HCT116 (cell line): ENCODE results near the gene DHRS7. TPM values are rescaled to one million over a fixed set of nuclear protein-coding genes. Genes with fewer than 3 reads are reported as not detected.

ENCODE experiments used
- ATAC-seq: fragments of 200-7000 bp; cut with Tn5 transposase; 2 replicates; pipeline ENCODE4 v1.9.1; 2020; ENCODE audit warnings: mild to moderate bottlenecking, moderate library complexity
- BruUV-seq: library from RNA; stranded (reverse); fragments of 400-500 nt; replicated peaks from 2 replicates; lab custom pipeline; 2021; lab: Mats Ljungman, UMichigan
- CTCF ChIA-PET: fragments of 300-600 bp; sonication (Branson Sonifier 250); formaldehyde crosslinking; loops from one replicate; lab custom pipeline; 2021; ENCODE audit warnings: antibody characterized with exemption; lab: Charles Lee
- POLR2A ChIA-PET: fragments of 300-600, 350-600 bp; sonication (Branson Sonifier 250); formaldehyde crosslinking; loops from one replicate; lab custom pipeline; 2021; ENCODE audit warnings: antibody characterized with exemption; lab: Charles Lee
- RAD21 ChIA-PET, 2 experiments: fragments of 300-600 bp; sonication (Branson Sonifier 250); formaldehyde crosslinking; loops; one replicate each; lab custom pipeline; 2023; ENCODE audit warnings: low total read pairs in 2 of 2; ENCODE audit not compliant: uncharacterized antibody in 2 of 2, unreplicated experiment in 2 of 2, low non-redundant PET in 1 of 2; lab: Charles Lee
- DNase-seq: peaks from one replicate; pipeline ENCODE4 v3.0.0-alpha.2; 2010; ENCODE audit warnings: low read depth, low spot score
- H2AFZ ChIP-seq: fragments of 200-600 bp; shearing (Covaris generic), sonication (generic); 2 replicates; pipeline ENCODE4 v1.6.1; 2017; ENCODE audit warnings: low read depth, mixed run types, mixed read lengths, antibody characterized with exemption, low read length; ENCODE audit not compliant: poor library complexity, severe bottlenecking
- H3K27ac ChIP-seq: 2 replicates; pipeline ENCODE4 v1.5.1; 2012; ENCODE audit warnings: low read depth, low read length
- H3K27me3 ChIP-seq: fragments of 200-600 bp; sonication (generic); 2 replicates; pipeline ENCODE4 v1.6.1; 2016; ENCODE audit warnings: mixed run types, low read length, mixed read lengths; ENCODE audit not compliant: insufficient read depth
- H3K36me3 ChIP-seq, 2 experiments: fragments of 200-500 bp in 1 of 2; fragments of 200-600 bp in 1 of 2; sonication (Bioruptor generic) in 1 of 2; sonication (generic) in 1 of 2; 2 replicates each; pipeline versions ENCODE4 v1.5.1 to v1.6.1; 2014 to 2016; ENCODE audit warnings: low read length in 2 of 2, inconsistent platforms in 1 of 2, mixed read lengths in 1 of 2, mixed run types in 1 of 2; ENCODE audit not compliant: insufficient read depth in 2 of 2, control insufficient read depth in 1 of 2
- H3K4me1 ChIP-seq, 2 experiments: fragments of 200-600 bp in 1 of 2; sonication (generic) in 1 of 2; 2 replicates each; pipeline versions ENCODE4 v1.5.1 to v1.6.1; 2012 to 2017; ENCODE audit warnings: low read length in 2 of 2, inconsistent platforms in 1 of 2, mild to moderate bottlenecking in 1 of 2, mixed read lengths in 1 of 2, mixed run types in 1 of 2, moderate library complexity in 1 of 2; ENCODE audit not compliant: insufficient read depth in 2 of 2, control insufficient read depth in 1 of 2
- H3K4me2 ChIP-seq: fragments of 200-600 bp; sonication (generic); 2 replicates; pipeline ENCODE4 v1.6.1; 2017; ENCODE audit warnings: mixed run types, low read length, mixed read lengths
- H3K4me3 ChIP-seq, 2 experiments: fragments of 200-600 bp in 1 of 2; sonication (generic) in 1 of 2; replicated peaks in 1 of 2; 2 replicates each; pipeline ENCODE4 v1.5.1; 2011 to 2016; ENCODE audit warnings: low read length in 2 of 2, control low read depth in 1 of 2, low read depth in 1 of 2, mild to moderate bottlenecking in 1 of 2, mixed read lengths in 1 of 2, mixed run types in 1 of 2
- H3K79me2 ChIP-seq: fragments of 200-600 bp; sonication (generic); 2 replicates; pipeline ENCODE4 v1.6.1; 2017; ENCODE audit warnings: mild to moderate bottlenecking, mixed run types, low read length, moderate library complexity, mixed read lengths; ENCODE audit not compliant: insufficient read depth
- H3K9ac ChIP-seq: fragments of 200-600 bp; sonication (generic); 2 replicates; pipeline ENCODE4 v1.6.1; 2016; ENCODE audit warnings: low read length, mixed read lengths
- H3K9me2 ChIP-seq: fragments of 200-600 bp; sonication (generic), shearing (Covaris generic); 2 replicates; pipeline ENCODE4 v1.6.1; 2017; ENCODE audit warnings: mixed run types, mild to moderate bottlenecking, moderate library complexity; ENCODE audit not compliant: insufficient read depth
- H3K9me3 ChIP-seq, 2 experiments: fragments of 200-500 bp in 1 of 2; fragments of 200-600 bp in 1 of 2; sonication (Bioruptor generic) in 1 of 2; sonication (generic) in 1 of 2; 2 replicates each; pipeline ENCODE4 v1.6.1; 2014 to 2017; ENCODE audit warnings: low read length in 2 of 2, mixed read lengths in 2 of 2, inconsistent platforms in 1 of 2, low read depth in 1 of 2, mild to moderate bottlenecking in 1 of 2, mixed run types in 1 of 2, moderate library complexity in 1 of 2; ENCODE audit not compliant: control insufficient read depth in 1 of 2, insufficient read depth in 1 of 2
- H4K20me1 ChIP-seq: fragments of 200-600 bp; sonication (generic), shearing (Covaris generic); 2 replicates; pipeline ENCODE4 v1.6.1; 2017; ENCODE audit warnings: mixed run types, mild to moderate bottlenecking, moderate library complexity; ENCODE audit not compliant: insufficient read depth
- CEBPB ChIP-seq: IDR thresholded peaks from 2 replicates; pipeline ENCODE4 v1.6.1; 2012; ENCODE audit warnings: low read depth
- ELF1 ChIP-seq: IDR thresholded peaks from 2 replicates; pipeline ENCODE4 v1.6.1; 2012; ENCODE audit warnings: low read depth, borderline replicate concordance
- POLR2AphosphoS5 ChIP-seq: IDR thresholded peaks from 2 replicates; pipeline ENCODE4 v1.6.1; 2011; ENCODE audit warnings: mild to moderate bottlenecking, low read depth, low read length, moderate library complexity
- SIN3A ChIP-seq: IDR thresholded peaks from 2 replicates; pipeline ENCODE4 v1.6.1; 2012; ENCODE audit warnings: low read depth
- SP1 ChIP-seq: IDR thresholded peaks from 2 replicates; pipeline ENCODE4 v1.6.1; 2012; ENCODE audit warnings: low read depth
- TCF7L2 ChIP-seq: IDR thresholded peaks from 2 replicates; pipeline ENCODE4 v1.7.0; 2011; ENCODE audit warnings: borderline replicate concordance, inconsistent platforms; ENCODE audit not compliant: insufficient read depth, insufficient read length; ENCODE audit errors: extremely low read depth
- YY1 ChIP-seq: IDR thresholded peaks from 2 replicates; pipeline ENCODE4 v1.6.1; 2011; ENCODE audit warnings: low read length, low read depth, moderate library complexity, mild to moderate bottlenecking; ENCODE audit not compliant: insufficient replicate concordance; ENCODE audit errors: extremely low read depth
- intact Hi-C: fragments of 100-400 bp; cut with micrococcal nuclease; formaldehyde crosslinking; loops from 2 replicates; pipeline ENCODE4 v1.10.0; 2022
- total RNA-seq: library from RNA; stranded (reverse); gene quantifications from one replicate; pipeline ENCODE4 v1.2.1, GENCODE V29; 2021; ENCODE audit not compliant: unreplicated experiment
- TF ChIP-seq, protein P1 (sequence below): IDR thresholded peaks from 2 replicates; pipeline ENCODE4 v1.6.1; 2012
- TF ChIP-seq, protein P2 (sequence below): IDR thresholded peaks from 2 replicates; pipeline ENCODE4 v1.6.1; 2011; ENCODE audit warnings: mild to moderate bottlenecking, low read length, moderate library complexity; ENCODE audit not compliant: insufficient replicate concordance; ENCODE audit errors: extremely low read depth
- TF ChIP-seq, protein P3 (sequence below), 3 experiments: fragments of 200-600 bp in 1 of 3; sonication (generic) in 1 of 3; IDR thresholded peaks in 2 of 3; conservative IDR thresholded peaks in 1 of 3; 2 replicates each; pipeline ENCODE4 v1.5.1; 2012 to 2017; ENCODE audit warnings: low read depth in 2 of 3, low read length in 2 of 3, antibody characterized with exemption in 1 of 3, borderline replicate concordance in 1 of 3, control low read depth in 1 of 3, mild to moderate bottlenecking in 1 of 3, mixed read lengths in 1 of 3, mixed run types in 1 of 3, moderate library complexity in 1 of 3; ENCODE audit not compliant: insufficient read depth in 1 of 3
- TF ChIP-seq, protein P4 (sequence below): IDR thresholded peaks from 2 replicates; pipeline ENCODE4 v1.6.1; 2012

The DHRS7 gene
- total RNA-seq, 1 experiment from 2014 or later: 43.8 TPM

DNA sequence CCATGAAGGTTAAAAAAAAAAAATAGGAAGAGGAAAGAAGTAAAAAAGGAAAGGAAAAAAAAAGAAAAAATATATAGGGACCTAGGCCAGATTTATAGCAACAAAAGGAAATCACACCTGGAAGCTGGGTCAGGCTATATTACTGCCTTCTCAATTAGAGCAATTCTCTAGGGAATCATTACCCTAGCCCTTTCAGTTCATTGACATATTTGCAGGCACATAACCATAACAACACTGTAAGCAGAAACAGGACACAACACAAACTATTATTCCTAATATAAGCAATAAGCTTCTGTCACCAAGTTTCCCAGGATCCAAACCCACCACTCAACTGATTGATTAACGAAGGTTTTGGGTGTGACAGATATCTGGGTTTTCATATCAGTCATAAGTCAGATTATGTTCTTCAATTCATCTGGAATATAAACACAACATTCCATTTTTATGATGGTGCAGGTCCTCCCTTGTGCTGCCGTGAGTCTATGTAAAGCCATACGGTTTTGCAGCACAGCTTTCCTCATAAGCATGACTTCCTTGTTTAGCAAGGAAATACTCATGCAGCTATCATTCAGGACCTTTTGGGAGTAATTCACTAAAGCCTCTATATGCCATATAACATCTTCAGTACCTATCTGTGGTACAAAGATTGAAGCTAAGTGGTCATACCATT, 69.3 kb downstream of the DHRS7 start:
- Histone ChIP-seq H3K9ac (no peak overlapping the region), H2AFZ (no peak overlapping the region), H3K36me3 (peaks cover 0 to 11% of the 10 kb centered on the region in 2 experiments; a peak in 2 of 4 replicates), H3K9me2 (no peaks in the 10 kb centered on the region), H3K4me1 (peaks cover 6 to 17% of the 10 kb centered on the region in 2 experiments; a peak in 3 of 4 replicates), H3K27me3 (no peaks in the 10 kb centered on the region), H3K79me2 (peaks cover 86% of the 10 kb centered on the region), H3K27ac (no peak overlapping the region), H3K4me3 (no peak overlapping the region), H3K9me3 (no peaks in the 10 kb centered on the region), H4K20me1 (no peaks in the 10 kb centered on the region), H3K4me2 (no peak overlapping the region)
- intact Hi-C loops: no loop called here
- ChIA-PET CTCF (no interaction called here), RAD21 (interaction anchor here in 1 of 2 experiments (0.7 kb wide), 1 partner anchor 86 kb away, joined by 3 read pairs; no protein-coding TSS in a partner anchor), POLR2A (no interaction called here)
- ATAC-seq: no peak
- no peak for TF ChIP-seq SIN3A
- BruUV-seq: no TSS peak
- no peak for DNase-seq

DNA sequence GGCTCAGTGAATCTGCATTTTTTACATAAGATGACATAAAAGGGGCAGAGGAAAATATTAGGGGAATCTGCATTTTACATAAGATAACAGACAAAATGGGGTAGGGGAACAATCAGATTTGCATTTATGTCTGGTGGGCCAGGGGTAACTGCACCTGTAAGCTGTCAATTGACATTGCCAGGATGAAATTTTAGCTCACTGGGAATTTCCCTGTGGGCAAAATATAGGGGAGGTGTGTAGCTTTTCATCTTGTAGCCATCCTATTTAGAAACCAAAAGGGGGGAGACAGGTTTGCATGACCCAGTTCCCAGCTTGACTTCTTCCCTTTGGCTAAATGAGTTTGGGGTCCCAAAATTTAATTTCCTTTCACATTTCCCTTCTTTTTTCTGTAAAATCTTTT, 70.0 kb downstream of the DHRS7 start:
- H3K9me3 ChIP-seq: no peaks in the 10 kb centered on the region
- H3K9me2 ChIP-seq: no peaks in the 10 kb centered on the region
- H4K20me1 ChIP-seq: no peaks in the 10 kb centered on the region
- no peak overlapping the region for H3K9ac ChIP-seq
- no peak overlapping the region for H3K27ac ChIP-seq
- DNase-seq (no peak), ATAC-seq (no peak)
- H3K4me1 ChIP-seq: peaks cover 11 to 23% of the 10 kb centered on the region in 2 experiments
- BruUV-seq: no TSS peak
- no peak overlapping the region for H3K4me3 ChIP-seq
- peaks cover 79% of the 10 kb centered on the region for H3K79me2 ChIP-seq
- RAD21 ChIA-PET: interaction anchor here in 1 of 2 experiments (0.7 kb wide), 1 partner anchor 87 kb away, joined by 3 read pairs; no protein-coding TSS in a partner anchor
- intact Hi-C loops: no loop called here
- no peaks in the 10 kb centered on the region for H3K27me3 ChIP-seq
- TF ChIP-seq POLR2AphosphoS5 (no peak), TCF7L2 (no peak), YY1 (no peak), CEBPB (no peak), ELF1 (no peak), SP1 (no peak), SIN3A (no peak)
- TF ChIP-seq, protein P1, sequence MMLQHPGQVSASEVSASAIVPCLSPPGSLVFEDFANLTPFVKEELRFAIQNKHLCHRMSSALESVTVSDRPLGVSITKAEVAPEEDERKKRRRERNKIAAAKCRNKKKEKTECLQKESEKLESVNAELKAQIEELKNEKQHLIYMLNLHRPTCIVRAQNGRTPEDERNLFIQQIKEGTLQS: no peak
- TF ChIP-seq, protein P2, sequence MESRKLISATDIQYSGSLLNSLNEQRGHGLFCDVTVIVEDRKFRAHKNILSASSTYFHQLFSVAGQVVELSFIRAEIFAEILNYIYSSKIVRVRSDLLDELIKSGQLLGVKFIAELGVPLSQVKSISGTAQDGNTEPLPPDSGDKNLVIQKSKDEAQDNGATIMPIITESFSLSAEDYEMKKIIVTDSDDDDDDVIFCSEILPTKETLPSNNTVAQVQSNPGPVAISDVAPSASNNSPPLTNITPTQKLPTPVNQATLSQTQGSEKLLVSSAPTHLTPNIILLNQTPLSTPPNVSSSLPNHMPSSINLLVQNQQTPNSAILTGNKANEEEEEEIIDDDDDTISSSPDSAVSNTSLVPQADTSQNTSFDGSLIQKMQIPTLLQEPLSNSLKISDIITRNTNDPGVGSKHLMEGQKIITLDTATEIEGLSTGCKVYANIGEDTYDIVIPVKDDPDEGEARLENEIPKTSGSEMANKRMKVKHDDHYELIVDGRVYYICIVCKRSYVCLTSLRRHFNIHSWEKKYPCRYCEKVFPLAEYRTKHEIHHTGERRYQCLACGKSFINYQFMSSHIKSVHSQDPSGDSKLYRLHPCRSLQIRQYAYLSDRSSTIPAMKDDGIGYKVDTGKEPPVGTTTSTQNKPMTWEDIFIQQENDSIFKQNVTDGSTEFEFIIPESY: no peak
- TF ChIP-seq, protein P3, sequence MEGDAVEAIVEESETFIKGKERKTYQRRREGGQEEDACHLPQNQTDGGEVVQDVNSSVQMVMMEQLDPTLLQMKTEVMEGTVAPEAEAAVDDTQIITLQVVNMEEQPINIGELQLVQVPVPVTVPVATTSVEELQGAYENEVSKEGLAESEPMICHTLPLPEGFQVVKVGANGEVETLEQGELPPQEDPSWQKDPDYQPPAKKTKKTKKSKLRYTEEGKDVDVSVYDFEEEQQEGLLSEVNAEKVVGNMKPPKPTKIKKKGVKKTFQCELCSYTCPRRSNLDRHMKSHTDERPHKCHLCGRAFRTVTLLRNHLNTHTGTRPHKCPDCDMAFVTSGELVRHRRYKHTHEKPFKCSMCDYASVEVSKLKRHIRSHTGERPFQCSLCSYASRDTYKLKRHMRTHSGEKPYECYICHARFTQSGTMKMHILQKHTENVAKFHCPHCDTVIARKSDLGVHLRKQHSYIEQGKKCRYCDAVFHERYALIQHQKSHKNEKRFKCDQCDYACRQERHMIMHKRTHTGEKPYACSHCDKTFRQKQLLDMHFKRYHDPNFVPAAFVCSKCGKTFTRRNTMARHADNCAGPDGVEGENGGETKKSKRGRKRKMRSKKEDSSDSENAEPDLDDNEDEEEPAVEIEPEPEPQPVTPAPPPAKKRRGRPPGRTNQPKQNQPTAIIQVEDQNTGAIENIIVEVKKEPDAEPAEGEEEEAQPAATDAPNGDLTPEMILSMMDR (IDR thresholded peaks at IDR 0.05 in 2 of 3, conservative IDR thresholded peaks at IDR 0.05 in 1 of 3; ENCODE audit: borderline replicate concordance in 1 of 3, insufficient read depth in 1 of 3, low read depth in 2 of 3, low read length in 2 of 3): no peak
- TF ChIP-seq, protein P4, sequence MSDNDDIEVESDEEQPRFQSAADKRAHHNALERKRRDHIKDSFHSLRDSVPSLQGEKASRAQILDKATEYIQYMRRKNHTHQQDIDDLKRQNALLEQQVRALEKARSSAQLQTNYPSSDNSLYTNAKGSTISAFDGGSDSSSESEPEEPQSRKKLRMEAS: no peak
- TF ChIP-seq, all 23 proteins: peak for 0
- Histone ChIP-seq H2AFZ (no peak overlapping the region), H3K36me3 (peaks cover 0 to 11% of the 10 kb centered on the region in 2 experiments; a peak in 2 of 4 replicates), H3K4me2 (no peak overlapping the region)
- CTCF ChIA-PET: no interaction called here
- POLR2A ChIA-PET: no interaction called here
